GM21737 (cell line): ENCODE results near the gene CLOCK.

Experiments
- ATAC-seq: cut with Tn5 transposase; IDR thresholded peaks from one replicate; pipeline ENCODE4 v1.9.1; 2021; ENCODE audit warnings: mild to moderate bottlenecking, moderate library complexity; ENCODE audit not compliant: unreplicated experiment

The CLOCK gene

GRCh38 chr4:55488716-55489115 is 58.0 kb downstream of the CLOCK start:
- ATAC-seq = no peak

DNA sequence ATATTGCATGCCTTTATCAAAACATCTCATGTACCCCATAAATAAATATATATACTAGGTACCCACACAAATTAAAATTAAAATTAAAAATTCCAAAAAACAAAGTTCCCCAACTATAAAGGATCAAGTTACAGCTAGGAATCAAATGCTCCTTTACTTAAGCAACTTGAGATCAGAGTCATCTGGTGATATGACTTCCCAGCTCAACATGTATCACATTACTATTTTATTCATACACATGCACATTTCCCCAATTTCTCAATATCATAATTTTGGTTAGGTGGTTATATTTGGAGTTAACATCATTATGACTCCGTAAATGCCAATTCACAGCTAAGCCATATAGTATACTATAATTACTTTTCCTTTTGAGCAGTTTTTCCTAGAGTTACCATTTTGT is 60.9 kb downstream of the CLOCK start:
- no peak for ATAC-seq

- ATAC-seq = no peak
Observed at GRCh38 chr4:55483315-55483714, 63.4 kb downstream of the CLOCK start.

DNA sequence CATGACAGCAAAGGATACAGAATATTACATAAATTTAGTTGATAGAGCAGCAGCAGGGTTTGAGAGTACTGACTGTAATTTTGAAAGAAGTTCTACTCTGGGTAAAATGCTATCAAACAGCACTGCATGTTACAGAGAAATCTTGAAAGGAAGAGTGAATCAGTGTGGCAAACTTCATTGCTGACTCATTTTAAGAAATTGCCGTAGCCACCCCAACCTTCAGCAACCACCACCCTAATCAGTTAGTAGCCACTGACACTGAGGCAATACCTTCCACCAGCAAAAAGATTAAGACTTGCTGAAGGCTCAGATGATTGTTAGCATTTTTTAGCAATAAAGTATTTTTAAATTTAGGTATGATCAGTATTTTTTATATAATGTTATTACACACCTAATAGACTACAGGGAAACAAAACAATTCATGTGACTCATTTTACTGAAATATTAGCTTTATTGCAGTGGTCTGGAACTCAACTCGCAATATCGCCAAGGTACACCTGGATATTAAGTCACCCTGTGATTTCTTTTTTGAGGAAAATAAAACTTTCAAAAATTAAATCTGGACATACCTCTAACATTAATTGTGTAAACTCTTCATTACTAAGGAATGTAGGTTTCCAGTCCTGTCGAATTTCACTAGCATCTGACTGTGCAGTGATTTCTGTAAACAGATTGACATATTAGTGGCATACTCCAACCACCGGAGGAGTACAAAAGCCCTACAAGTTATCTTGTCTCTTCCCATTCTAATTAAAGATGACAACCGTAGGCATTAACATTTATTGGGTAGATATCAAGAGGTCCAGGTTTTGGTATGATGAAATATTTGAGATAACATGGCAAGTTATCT is 71.1 kb downstream of the CLOCK start:
- no peak for ATAC-seq

- ATAC-seq = no peak
Observed at GRCh38 chr4:55469979-55470378, 76.7 kb downstream of the CLOCK start.

GRCh38 chr4:55468724-55469123 is 78.0 kb downstream of the CLOCK start:
- no peak for ATAC-seq

- ATAC-seq = no peak
Observed at GRCh38 chr4:55466001-55466400, 80.7 kb downstream of the CLOCK start.

- no peak for ATAC-seq
Observed at GRCh38 chr4:55458611-55459010, 88.1 kb downstream of the CLOCK start.

DNA sequence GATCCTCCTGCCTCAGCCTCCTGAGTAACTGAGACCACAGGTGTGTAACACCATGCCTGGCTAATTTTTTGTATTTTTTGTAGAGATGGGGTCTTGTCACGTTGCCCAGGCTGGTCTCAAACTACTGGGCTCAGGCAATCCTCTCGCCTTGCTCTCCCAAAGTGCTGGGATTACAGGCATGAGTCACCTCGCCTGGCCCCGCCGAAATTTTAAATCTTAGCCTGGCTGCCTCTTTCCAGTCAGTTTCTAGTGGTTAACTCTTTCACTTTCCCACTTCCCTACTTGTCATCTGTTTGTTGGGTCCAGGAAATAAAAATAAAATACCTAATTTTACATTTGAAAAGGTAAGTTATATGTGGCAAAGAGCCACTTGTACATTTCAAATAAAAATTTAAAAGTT is 88.5 kb downstream of the CLOCK start:
- ATAC-seq = no peak

GRCh38 chr4:55450566-55450965 is 96.1 kb downstream of the CLOCK start:
- ATAC-seq = no peak

- ATAC-seq = no peak
Observed at GRCh38 chr4:55447831-55448230, 98.9 kb downstream of the CLOCK start.

DNA sequence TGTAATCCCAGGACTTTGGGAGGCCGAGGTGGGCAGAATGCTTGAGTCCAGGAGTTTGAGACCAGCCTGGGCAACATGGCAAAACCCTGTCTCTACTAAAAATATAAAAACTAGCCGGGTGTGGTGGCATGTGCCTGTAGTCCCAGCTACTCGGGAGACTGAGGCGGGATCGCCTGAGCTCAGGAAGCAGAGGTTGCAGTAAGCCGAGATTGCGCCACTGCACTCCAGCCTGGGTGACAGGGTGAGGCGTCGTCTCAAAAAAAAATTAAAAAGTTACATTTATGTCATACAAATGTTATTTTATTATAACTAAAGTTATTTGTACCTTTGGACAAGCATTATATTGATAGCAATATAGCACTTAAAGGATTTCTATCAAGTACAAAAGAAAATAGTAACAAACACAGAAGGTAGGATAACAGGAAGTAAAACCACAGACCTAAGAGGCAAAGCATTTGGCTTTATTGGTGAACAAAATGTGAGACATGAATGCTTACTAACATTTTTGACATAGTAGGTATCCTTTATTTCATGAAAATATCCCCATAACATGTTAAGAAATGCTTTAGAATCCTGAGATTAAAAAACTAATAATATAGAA is 99.5 kb downstream of the CLOCK start:
- ATAC-seq = no peak

DNA sequence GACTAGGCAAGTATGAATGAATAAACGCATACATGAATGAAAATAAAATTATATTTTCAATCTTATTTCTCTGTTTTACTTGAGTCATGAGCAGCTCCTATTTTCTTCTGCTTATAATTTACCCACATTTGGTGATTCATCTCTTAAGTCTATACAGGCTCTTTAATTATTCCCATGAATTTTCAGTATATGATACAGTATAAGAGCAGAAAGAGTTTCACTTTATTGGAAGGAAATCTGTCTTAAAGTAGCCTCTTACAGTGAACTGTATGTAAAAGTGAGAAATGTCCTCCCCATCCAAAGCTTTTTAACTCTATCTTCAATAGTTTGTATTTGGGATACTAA is 100.2 kb downstream of the CLOCK start:
- ATAC-seq = no peak

GRCh38 chr4:55445921-55446577 is 100.7 kb downstream of the CLOCK start:
- no peak for ATAC-seq

GRCh38 chr4:55444827-55445226 is 101.9 kb downstream of the CLOCK start:
- ATAC-seq = no peak

DNA sequence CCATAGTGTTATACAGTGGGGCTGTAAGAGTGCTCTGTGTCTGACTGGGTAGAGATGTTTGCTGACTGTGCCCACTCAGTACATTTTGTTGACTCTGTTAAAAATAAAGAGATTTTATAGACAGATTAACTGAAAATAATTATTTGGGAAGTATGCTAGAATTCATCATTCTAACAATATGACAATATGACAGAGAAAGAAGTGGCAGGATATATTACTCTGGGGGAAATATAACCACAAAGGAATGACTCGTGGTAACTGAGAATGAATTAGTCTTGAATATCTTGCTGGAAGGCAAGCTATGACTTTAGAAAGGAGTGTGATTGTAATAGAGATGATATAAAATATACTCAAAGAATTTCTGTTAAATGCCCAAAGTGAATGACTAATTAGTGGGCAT is 104.2 kb downstream of the CLOCK start:
- no peak for ATAC-seq

DNA sequence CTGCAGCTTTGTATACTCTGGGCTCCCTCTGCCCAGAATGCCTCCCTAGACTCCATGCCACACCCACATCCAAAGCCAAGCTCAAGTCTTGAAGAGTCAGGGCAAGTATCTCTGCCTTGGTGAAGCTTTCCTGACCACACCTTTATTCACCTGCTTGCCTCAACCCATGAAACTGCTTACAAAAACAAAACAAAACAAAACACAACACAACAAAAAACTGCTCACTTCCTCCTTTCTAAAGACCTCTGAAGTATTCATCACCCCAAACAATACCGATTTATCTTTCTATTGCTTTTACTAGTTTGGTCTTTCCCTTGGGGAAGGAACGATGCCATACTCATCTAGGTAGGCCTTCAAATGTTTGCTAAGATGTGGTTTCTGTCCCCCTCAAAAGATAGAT is 105.9 kb downstream of the CLOCK start:
- no peak for ATAC-seq

GRCh38 chr4:55439023-55439422 is 107.7 kb downstream of the CLOCK start:
- no peak for ATAC-seq

GRCh38 chr4:55438314-55438713 is 108.4 kb downstream of the CLOCK start:
- ATAC-seq = no peak

GRCh38 chr4:55437823-55438222 is 108.9 kb downstream of the CLOCK start:
- no peak for ATAC-seq

- ATAC-seq = no peak
Observed at GRCh38 chr4:55437356-55437796, 109.3 kb downstream of the CLOCK start.
